ENCODE data around the gene OPN1MW2. TPM values are rescaled to one million over a fixed set of nuclear protein-coding genes. Genes with fewer than 3 reads are reported as not detected.
"Not testable (repeated sequence)": the region's sequence is repeated elsewhere in the genome, so short reads cannot be mapped to it uniquely, and the experiment has no call there.

Gene OPN1MW2
- total RNA-seq, 1 experiment from 2014 or later, result not detected

DNA sequence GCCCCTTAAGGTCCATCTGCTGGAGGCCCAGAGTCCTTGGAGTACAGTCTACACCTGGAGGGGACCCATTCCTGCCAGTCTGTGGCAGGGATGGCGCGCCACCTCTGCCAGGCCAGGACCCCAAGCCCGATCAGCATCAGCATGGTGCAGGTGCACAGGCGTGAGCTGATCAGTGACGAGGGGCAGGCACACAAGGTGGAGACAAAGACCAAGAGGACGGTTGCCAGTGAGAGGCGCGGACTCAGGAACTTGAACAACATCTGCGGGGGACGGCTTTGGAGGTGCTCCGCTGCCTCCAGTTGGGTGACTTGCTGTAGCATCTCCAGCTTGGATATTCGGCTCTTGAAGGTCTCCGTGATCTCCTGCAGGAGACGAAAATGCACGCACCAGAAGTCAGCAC, 23.1 kb upstream of the OPN1MW2 start:
- H3F3A ChIP-seq (ENCODE audit: low read length, unreplicated experiment); H3K9me3 ChIP-seq (ENCODE audit: low read length); BruUV-seq (replicated peaks); H4K20me1 ChIP-seq (ENCODE audit: low read length); POLR2A ChIA-PET (ENCODE audit: unreplicated experiment); H3K4me1 ChIP-seq (ENCODE audit: insufficient read depth, low read length); H3K4me3 ChIP-seq (ENCODE audit: low read length); CTCF ChIA-PET; intact Hi-C loops (cut with micrococcal nuclease); DNase-seq; H3K9me2 ChIP-seq (replicated peaks; ENCODE audit: low read length); H3K9ac ChIP-seq (ENCODE audit: low read length); H2AFZ ChIP-seq (ENCODE audit: low read length); H3K36me3 ChIP-seq (ENCODE audit: low read depth, low read length); H3K4me2 ChIP-seq (ENCODE audit: low read length); H3K27me3 ChIP-seq (ENCODE audit: low read length); ATAC-seq; H3K79me2 ChIP-seq (ENCODE audit: low read length); H3K27ac ChIP-seq (ENCODE audit: low read length): not testable (repeated sequence)

DNA sequence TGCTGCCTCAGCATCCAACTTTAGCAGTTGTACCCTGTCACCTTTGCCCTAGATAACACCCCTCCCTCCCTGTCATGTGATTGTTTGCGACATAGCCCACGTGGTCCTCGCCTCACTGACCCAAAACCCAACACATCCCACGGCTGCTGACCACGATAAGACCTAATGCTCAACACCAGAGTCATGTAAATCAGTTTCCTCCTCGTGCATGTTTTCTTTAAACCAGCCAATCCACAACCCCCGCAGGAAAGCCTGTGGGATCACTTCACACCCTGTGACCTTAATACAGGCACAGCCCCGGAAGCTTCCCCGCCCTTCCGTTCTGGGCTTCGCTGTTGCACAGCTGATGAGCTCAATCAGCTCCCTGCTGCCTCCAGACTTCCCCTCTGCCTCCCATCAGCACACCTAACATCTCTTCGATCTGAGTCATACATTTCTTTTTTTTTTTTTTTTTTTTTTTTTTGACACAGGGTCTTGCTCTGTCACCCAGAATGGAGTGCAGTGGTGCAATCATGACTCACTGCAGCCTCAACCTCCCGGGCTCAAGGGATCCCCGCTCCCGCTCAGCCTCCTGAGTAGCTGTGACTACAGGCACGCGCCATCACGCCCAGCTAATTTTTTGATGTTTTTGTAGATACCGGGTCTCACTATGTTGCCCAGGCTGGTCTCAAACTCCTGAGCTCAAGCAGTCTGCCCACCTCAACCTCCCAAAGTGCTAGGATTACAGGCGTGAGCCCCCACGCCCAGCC, 9.7 kb upstream of the OPN1MW2 start:
- H3K9me3 ChIP-seq (ENCODE audit: low read length); H3F3A ChIP-seq (ENCODE audit: low read length, unreplicated experiment); BruUV-seq (replicated peaks); H3K27ac ChIP-seq (ENCODE audit: low read length); H4K20me1 ChIP-seq (ENCODE audit: low read length); H3K4me3 ChIP-seq (ENCODE audit: low read length); H3K9ac ChIP-seq (ENCODE audit: low read length); H3K36me3 ChIP-seq (ENCODE audit: low read depth, low read length); POLR2A ChIA-PET (ENCODE audit: unreplicated experiment); H3K4me2 ChIP-seq (ENCODE audit: low read length); H3K9me2 ChIP-seq (replicated peaks; ENCODE audit: low read length); DNase-seq; H2AFZ ChIP-seq (ENCODE audit: low read length); H3K27me3 ChIP-seq (ENCODE audit: low read length); intact Hi-C loops (cut with micrococcal nuclease); H3K4me1 ChIP-seq (ENCODE audit: insufficient read depth, low read length); CTCF ChIA-PET; H3K79me2 ChIP-seq (ENCODE audit: low read length): not testable (repeated sequence)
- ATAC-seq, result peak; percentile 96

DNA sequence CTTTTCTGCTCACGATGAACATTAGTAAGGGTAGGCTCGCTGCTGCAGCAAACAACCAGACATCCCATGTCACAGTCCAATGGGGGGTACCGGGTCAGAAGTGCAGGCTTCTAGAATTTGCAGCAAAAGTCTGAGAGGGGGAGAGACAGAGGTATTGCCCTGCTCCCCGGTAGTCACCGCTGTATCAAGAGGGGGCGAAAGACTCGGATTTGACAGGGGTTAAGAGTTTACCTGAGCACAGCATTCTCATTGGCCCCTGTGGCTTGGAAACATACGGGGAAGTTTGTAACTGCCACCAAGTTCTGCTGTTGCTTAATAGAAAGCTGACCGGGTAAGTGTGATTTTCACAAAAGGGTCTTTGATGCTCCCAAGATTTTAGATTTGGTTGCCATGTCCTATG, 8.5 kb upstream of the OPN1MW2 start:
- BruUV-seq (replicated peaks), result not testable (repeated sequence)

DNA sequence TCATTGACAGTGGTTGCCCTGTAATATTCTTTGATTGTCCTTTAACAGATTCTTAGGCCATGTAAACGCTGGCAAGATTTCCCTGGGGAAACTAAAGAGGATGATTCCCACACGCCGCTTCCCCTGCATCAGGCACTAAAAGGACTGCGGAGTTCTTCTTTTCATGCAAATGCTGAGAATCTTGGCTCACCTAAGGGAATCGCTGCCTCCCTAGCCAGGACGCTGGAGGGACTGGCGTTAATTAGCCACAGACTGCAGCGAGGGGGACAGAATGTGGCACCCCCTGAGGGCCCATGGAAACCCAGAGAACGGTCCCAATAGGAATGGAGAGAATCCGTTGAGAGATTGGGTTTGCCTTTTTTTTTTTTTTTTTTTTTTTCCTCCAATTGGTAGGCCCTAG, 8.1 kb upstream of the OPN1MW2 start:
- intact Hi-C loops (cut with micrococcal nuclease); CTCF ChIA-PET: not testable (repeated sequence)

More for the DNA sequence above, 8.5 kb upstream of the OPN1MW2 start:
- H3K79me2 ChIP-seq (ENCODE audit: low read length); H3K4me2 ChIP-seq (ENCODE audit: low read length); H3K4me3 ChIP-seq (ENCODE audit: low read length); H3K36me3 ChIP-seq (ENCODE audit: low read depth, low read length); H4K20me1 ChIP-seq (ENCODE audit: low read length); intact Hi-C loops (cut with micrococcal nuclease); H2AFZ ChIP-seq (ENCODE audit: low read length); H3K9me2 ChIP-seq (replicated peaks; ENCODE audit: low read length); ATAC-seq; CTCF ChIA-PET; H3K9ac ChIP-seq (ENCODE audit: low read length); DNase-seq; H3K9me3 ChIP-seq (ENCODE audit: low read length); POLR2A ChIA-PET (ENCODE audit: unreplicated experiment); H3K27ac ChIP-seq (ENCODE audit: low read length); H3K27me3 ChIP-seq (ENCODE audit: low read length); H3F3A ChIP-seq (ENCODE audit: low read length, unreplicated experiment); H3K4me1 ChIP-seq (ENCODE audit: insufficient read depth, low read length): not testable (repeated sequence)

DNA sequence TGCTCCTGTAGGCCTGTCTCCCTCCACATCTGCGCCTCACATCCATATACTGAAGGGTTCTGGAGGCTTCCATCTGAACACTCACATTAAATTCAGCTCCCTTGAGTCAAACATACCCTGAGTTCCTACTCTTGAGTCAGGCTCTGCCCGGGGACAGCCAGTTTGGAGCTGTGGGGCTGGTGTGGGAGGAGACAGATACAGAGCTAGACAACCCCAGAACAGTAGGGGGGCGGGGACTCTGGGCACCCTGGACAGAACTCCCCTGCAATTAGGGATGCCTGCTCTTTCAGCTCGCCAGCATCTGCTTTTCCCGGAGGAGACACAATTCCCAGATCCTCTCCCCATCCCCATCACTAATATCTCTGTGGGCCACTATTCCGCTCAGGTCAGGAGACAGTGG, 5.7 kb downstream of the OPN1MW2 start:
- CTCF ChIA-PET; H3K4me2 ChIP-seq (ENCODE audit: low read length); POLR2A ChIA-PET (ENCODE audit: unreplicated experiment); H3K27me3 ChIP-seq (ENCODE audit: low read length); ATAC-seq; H3K79me2 ChIP-seq (ENCODE audit: low read length); H3K4me3 ChIP-seq (ENCODE audit: low read length); H3F3A ChIP-seq (ENCODE audit: low read length, unreplicated experiment); H3K9ac ChIP-seq (ENCODE audit: low read length); H4K20me1 ChIP-seq (ENCODE audit: low read length); H3K9me2 ChIP-seq (replicated peaks; ENCODE audit: low read length); intact Hi-C loops (cut with micrococcal nuclease); H3K36me3 ChIP-seq (ENCODE audit: low read depth, low read length); BruUV-seq (replicated peaks); H3K4me1 ChIP-seq (ENCODE audit: insufficient read depth, low read length); H3K9me3 ChIP-seq (ENCODE audit: low read length); H2AFZ ChIP-seq (ENCODE audit: low read length); DNase-seq; H3K27ac ChIP-seq (ENCODE audit: low read length): not testable (repeated sequence)

More for the DNA sequence above, 8.1 kb upstream of the OPN1MW2 start:
- H3K4me2 ChIP-seq (ENCODE audit: low read length); H3K4me3 ChIP-seq (ENCODE audit: low read length); H3K9me3 ChIP-seq (ENCODE audit: low read length); H4K20me1 ChIP-seq (ENCODE audit: low read length); H3K4me1 ChIP-seq (ENCODE audit: insufficient read depth, low read length); H3K9ac ChIP-seq (ENCODE audit: low read length); H3K9me2 ChIP-seq (replicated peaks; ENCODE audit: low read length); H3K27ac ChIP-seq (ENCODE audit: low read length); BruUV-seq (replicated peaks); ATAC-seq; H3K36me3 ChIP-seq (ENCODE audit: low read depth, low read length); H3K79me2 ChIP-seq (ENCODE audit: low read length); H2AFZ ChIP-seq (ENCODE audit: low read length); H3F3A ChIP-seq (ENCODE audit: low read length, unreplicated experiment); H3K27me3 ChIP-seq (ENCODE audit: low read length); DNase-seq; POLR2A ChIA-PET (ENCODE audit: unreplicated experiment): not testable (repeated sequence)

DNA sequence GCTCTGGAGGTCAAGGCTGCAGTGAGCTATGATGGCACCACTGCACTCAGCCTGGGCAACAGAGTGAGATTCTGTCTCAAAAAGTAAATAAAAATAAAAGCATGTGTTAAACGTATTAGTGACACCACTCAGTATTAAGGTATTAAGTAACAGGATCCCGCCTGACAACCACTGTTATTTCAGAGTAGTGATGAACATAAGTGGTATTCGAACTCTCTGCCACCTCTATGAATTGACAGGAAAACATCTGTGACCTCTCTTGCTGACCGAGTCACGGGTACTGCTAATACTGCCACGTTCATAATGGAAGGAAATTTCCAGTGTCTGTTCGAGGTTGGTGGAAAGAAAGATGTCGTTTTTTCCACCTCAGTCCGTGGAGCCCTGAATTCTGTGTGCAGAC, 7.2 kb downstream of the OPN1MW2 start:
- intact Hi-C loops (cut with micrococcal nuclease); H3K9me2 ChIP-seq (replicated peaks; ENCODE audit: low read length); H4K20me1 ChIP-seq (ENCODE audit: low read length); H2AFZ ChIP-seq (ENCODE audit: low read length); H3K79me2 ChIP-seq (ENCODE audit: low read length); POLR2A ChIA-PET (ENCODE audit: unreplicated experiment); H3K36me3 ChIP-seq (ENCODE audit: low read depth, low read length); H3K4me3 ChIP-seq (ENCODE audit: low read length); DNase-seq; H3F3A ChIP-seq (ENCODE audit: low read length, unreplicated experiment); H3K27ac ChIP-seq (ENCODE audit: low read length); H3K4me1 ChIP-seq (ENCODE audit: insufficient read depth, low read length); BruUV-seq (replicated peaks); H3K27me3 ChIP-seq (ENCODE audit: low read length); CTCF ChIA-PET; H3K9me3 ChIP-seq (ENCODE audit: low read length); H3K9ac ChIP-seq (ENCODE audit: low read length); H3K4me2 ChIP-seq (ENCODE audit: low read length); ATAC-seq: not testable (repeated sequence)

DNA sequence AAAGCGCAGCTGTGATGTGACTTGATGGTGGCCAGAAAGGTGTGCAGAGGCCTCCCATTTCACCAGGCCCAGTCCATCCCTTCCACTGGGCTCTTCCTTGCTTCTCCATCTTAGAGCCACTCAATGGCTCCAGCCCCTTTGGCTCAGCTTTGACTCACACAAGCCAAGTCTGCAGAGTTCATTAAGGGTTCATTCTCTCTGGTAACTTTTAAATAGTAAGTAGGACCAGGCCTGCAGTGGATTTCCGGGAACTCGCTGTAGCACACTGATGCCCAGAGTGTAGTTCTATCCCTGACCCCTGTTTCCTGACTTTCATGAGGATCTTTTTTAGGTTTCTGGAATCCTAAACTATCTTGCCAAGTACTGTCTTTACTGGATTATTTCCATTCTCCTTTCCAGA, 11.9 kb downstream of the OPN1MW2 start:
- BruUV-seq (replicated peaks); H3K27me3 ChIP-seq (ENCODE audit: low read length); H3F3A ChIP-seq (ENCODE audit: low read length, unreplicated experiment); H3K27ac ChIP-seq (ENCODE audit: low read length); H3K9ac ChIP-seq (ENCODE audit: low read length); H3K4me3 ChIP-seq (ENCODE audit: low read length); H3K4me1 ChIP-seq (ENCODE audit: insufficient read depth, low read length); H3K9me3 ChIP-seq (ENCODE audit: low read length); ATAC-seq; H3K79me2 ChIP-seq (ENCODE audit: low read length); H4K20me1 ChIP-seq (ENCODE audit: low read length); H3K4me2 ChIP-seq (ENCODE audit: low read length); DNase-seq; H2AFZ ChIP-seq (ENCODE audit: low read length); POLR2A ChIA-PET (ENCODE audit: unreplicated experiment); intact Hi-C loops (cut with micrococcal nuclease); H3K9me2 ChIP-seq (replicated peaks; ENCODE audit: low read length); H3K36me3 ChIP-seq (ENCODE audit: low read depth, low read length); CTCF ChIA-PET: not testable (repeated sequence)
